Measurements from ENCODE around the gene FRMD4A.

- no peak for TF ChIP-seq CTCF (optimal IDR thresholded peaks at IDR 0.05 in 1 of 3, IDR thresholded peaks at IDR 0.05 in 1 of 3, conservative IDR thresholded peaks at IDR 0.05 in 1 of 3; ENCODE audit: extremely low read depth in 1 of 3, insufficient read depth in 2 of 3, low read length in 3 of 3)
- TF ChIP-seq EZH2 (IDR thresholded peaks at IDR 0.05; ENCODE audit: low read length): no peak
These were observed 522.0 kb downstream of the FRMD4A start for GRCh38 chr10:13808556-13809391.
